Heart left ventricle (tissue), 16 donors: ENCODE data around the gene NSMF. TPM values are rescaled to one million over a fixed set of nuclear protein-coding genes. Genes with fewer than 3 reads are reported as not detected.
A peak's percentile ranks its signal among the peaks of the same experiment; 100 is the strongest.

Experiments used
- ATAC-seq, 4 donors: fragments of 200-7000 bp; cut with Tn5 transposase; one replicate each; pipeline ENCODE4 v1.9.1; 2020 to 2022; ENCODE audit warnings: moderate library complexity in 4 of 4, mild to moderate bottlenecking in 3 of 4, moderate number of reproducible peaks in 1 of 4
- DNase-seq, 5 donors: peaks; one replicate each; pipeline ENCODE4 v3.0.0-alpha.2; 2020
- H3K27ac ChIP-seq, 12 donors: fragments of 200-600 bp; sonication (generic) in 4 of 12; one replicate each; pipeline versions ENCODE4 v1.5.0 to v1.8.0; 2016 to 2022; ENCODE audit warnings: mild to moderate bottlenecking in 2 of 12
- H3K27me3 ChIP-seq, 9 donors: fragments of 200-600 bp; sonication (generic) in 2 of 9; one replicate each; pipeline versions ENCODE4 v1.5.1 to v1.8.0; 2016 to 2022; ENCODE audit warnings: mild to moderate bottlenecking in 3 of 9
- H3K36me3 ChIP-seq, 9 donors: fragments of 200-600 bp; sonication (generic) in 2 of 9; one replicate each; pipeline versions ENCODE4 v1.5.0 to v1.8.0; 2018 to 2022; ENCODE audit warnings: mild to moderate bottlenecking in 2 of 9
- H3K4me1 ChIP-seq, 12 donors: fragments of 200-600 bp; sonication (generic) in 4 of 12; one replicate each; pipeline versions ENCODE4 v1.5.0 to v1.8.0; 2016 to 2022; ENCODE audit warnings: mild to moderate bottlenecking in 3 of 12
- H3K4me3 ChIP-seq, 12 donors: fragments of 200-600 bp; sonication (generic) in 4 of 12; one replicate each; pipeline versions ENCODE4 v1.5.0 to v1.8.0; 2017 to 2022; ENCODE audit warnings: mild to moderate bottlenecking in 9 of 12, moderate library complexity in 4 of 12
- H3K9me3 ChIP-seq, 12 donors: fragments of 200-600 bp; sonication (generic) in 4 of 12; one replicate each; pipeline versions ENCODE4 v1.5.0 to v1.8.0; 2016 to 2022; ENCODE audit warnings: mild to moderate bottlenecking in 1 of 12
- POLR2A ChIP-seq, 2 donors: fragments of 450-650 bp; IDR thresholded peaks; one replicate each; pipeline ENCODE4 v1.6.1; 2017; ENCODE audit warnings: antibody characterized with exemption in 2 of 2, mild to moderate bottlenecking in 2 of 2, moderate library complexity in 2 of 2
- WGBS, 4 donors: extraction: QIAGEN DNeasy Blood & Tissue Kit in 2 of 4; methylation state at CpG; one replicate each; pipeline versions ENCODE4 v1.1.5 to v1.1.7; 2013 to 2018; 5-methylcytosine and 5-hydroxymethylcytosine counted together
- intact Hi-C, 10 donors: fragments of 100-400 bp; cut with DNase I; formaldehyde crosslinking; loops; one replicate each; pipeline versions ENCODE4 v1.11.1 to v1.14.2; 2022
- polyA plus RNA-seq, 2 donors: library from polyadenylated mRNA; stranded (reverse); fragments of 200-250 nt; gene quantifications; one replicate each; pipeline ENCODE4 v1.2.3, GENCODE V29; 2013
- total RNA-seq, 9 donors: library from RNA; depleted of rRNA in 2 of 9; stranded (reverse); fragments of >200 nt in 2 of 9; fragmentation: NEBNext Ultra II Directional in 3 of 9; extraction: Animal tissue kit (Norgen Biotek cat#: 25700) in 3 of 9; gene quantifications; one replicate each; pipeline versions ENCODE4 v1.1.0 to v1.2.4, GENCODE V29; 2016 to 2023
- TF ChIP-seq, protein P1 (sequence below), 12 donors: fragments of 200-600 bp; sonication (generic) in 4 of 12; IDR thresholded peaks; one replicate each; pipeline versions ENCODE4 v1.5.0 to v1.8.0; 2018 to 2022; ENCODE audit warnings: antibody characterized with exemption in 12 of 12, mild to moderate bottlenecking in 5 of 12
- donor health status: ischemic (EF 13 %, LVEDD 7.1; RV severe dilation, severe dysfunction).
- donor health status: healthy with polysubstance abuse.
- donor health status: DM: no; HTN: yes; CAD: no.
- donor health status: DM: no; HTN: no; CAD: no.
- donor health status: ischemic (EF 25% LVEDD 6.9; RV normal size, moderate dysfunction).
- donor health status: ischemic (EF 25% LVEDD 5.7; RV mildly dilated, moderate dysfunction).
- donor health status: healthy.
- donor health status: DM: yes; HTN: yes; CAD: no.
- donor health status: ischemic (EF 35%, LVEDD 5.7; RV mildly dilated, moderate dysfunction).
- donor health status: nonischemic (EF 11% LVEDD 7.7; RV severe dilation, severe dysfunction).
- donor health status: DM: yes; HTN: yes; CAD: no.
- donor health status: PGD.
- donor health status: ischemic (EF 29% LVEDD 5.4; RV normal size, mild dysfunction).
- donor health status: nonischemic (EF 23%, LVEDD 6.1; RV moderate dilation, normal function).

Gene NSMF
- total and polyA plus RNA-seq, 11 donors, result 7.5 to 22.1 (median 13.4) TPM

DNA sequence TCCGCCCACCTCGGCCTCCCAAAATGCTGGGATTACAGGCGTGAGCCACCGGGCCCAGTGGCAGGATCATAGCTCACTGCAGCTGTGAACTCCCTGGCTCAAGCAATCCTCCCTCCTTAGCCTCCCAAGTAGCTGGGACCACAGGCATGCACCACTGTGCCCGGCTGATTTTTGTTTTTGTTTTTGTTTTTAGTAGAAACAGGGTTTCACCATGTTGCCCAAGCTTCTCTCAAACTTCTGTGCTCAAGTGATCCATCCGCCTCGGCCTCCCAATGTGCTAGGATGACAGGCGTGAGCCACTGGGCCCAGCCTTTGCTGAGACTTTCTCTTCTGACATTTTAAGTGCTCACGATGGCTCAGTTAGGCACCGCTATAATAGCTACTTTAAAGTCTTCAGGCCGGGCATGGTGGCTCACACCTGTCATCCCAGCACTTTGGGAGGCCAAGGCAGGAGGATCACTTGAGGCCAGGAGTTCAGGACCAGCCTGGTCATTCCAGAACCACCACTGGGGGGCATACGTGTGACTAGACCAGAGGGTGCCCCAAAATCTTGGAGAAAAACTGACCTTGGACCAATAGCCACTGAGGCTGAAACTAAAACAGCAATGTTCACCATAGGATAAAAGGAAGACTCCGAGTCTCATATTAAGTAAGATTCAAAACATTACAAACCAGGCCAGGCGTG lies 14.9 kb downstream of the NSMF start:
- no peak overlapping the region for H3K27ac ChIP-seq
- intact Hi-C loops, result loop anchor here in 2 of 10 donors (2.0 kb wide), 2 partner anchors 21 to 157 kb away; partner anchors contain the start of genes EXD3 (in 1 of the 2) and NOXA1 (in 1 of the 2)
- TF ChIP-seq, protein P1, sequence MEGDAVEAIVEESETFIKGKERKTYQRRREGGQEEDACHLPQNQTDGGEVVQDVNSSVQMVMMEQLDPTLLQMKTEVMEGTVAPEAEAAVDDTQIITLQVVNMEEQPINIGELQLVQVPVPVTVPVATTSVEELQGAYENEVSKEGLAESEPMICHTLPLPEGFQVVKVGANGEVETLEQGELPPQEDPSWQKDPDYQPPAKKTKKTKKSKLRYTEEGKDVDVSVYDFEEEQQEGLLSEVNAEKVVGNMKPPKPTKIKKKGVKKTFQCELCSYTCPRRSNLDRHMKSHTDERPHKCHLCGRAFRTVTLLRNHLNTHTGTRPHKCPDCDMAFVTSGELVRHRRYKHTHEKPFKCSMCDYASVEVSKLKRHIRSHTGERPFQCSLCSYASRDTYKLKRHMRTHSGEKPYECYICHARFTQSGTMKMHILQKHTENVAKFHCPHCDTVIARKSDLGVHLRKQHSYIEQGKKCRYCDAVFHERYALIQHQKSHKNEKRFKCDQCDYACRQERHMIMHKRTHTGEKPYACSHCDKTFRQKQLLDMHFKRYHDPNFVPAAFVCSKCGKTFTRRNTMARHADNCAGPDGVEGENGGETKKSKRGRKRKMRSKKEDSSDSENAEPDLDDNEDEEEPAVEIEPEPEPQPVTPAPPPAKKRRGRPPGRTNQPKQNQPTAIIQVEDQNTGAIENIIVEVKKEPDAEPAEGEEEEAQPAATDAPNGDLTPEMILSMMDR (IDR thresholded peaks at IDR 0.05), result no peak
- no peak for TF ChIP-seq POLR2A (IDR thresholded peaks at IDR 0.05)
- peaks cover 0 to 19% (median 4%) of the 10 kb centered on the region in 12 donors for H3K4me1 ChIP-seq
- H3K9me3 ChIP-seq, result no peaks in the 10 kb centered on the region
- H3K36me3 ChIP-seq, result peaks cover 0 to 7% (median 3%) of the 10 kb centered on the region in 9 donors
- WGBS, 4 donors, result 82 to 87% (median 85%) methylated on average over 14 of the region's 14 CpGs
- peak in 3 of 5 donors; percentile 7 to 12 (median 9) for DNase-seq
- H3K27me3 ChIP-seq, result peaks cover 0 to 31% (median 8%) of the 10 kb centered on the region in 9 donors
- ATAC-seq, result no peak
- H3K4me3 ChIP-seq, result no peak overlapping the region

DNA sequence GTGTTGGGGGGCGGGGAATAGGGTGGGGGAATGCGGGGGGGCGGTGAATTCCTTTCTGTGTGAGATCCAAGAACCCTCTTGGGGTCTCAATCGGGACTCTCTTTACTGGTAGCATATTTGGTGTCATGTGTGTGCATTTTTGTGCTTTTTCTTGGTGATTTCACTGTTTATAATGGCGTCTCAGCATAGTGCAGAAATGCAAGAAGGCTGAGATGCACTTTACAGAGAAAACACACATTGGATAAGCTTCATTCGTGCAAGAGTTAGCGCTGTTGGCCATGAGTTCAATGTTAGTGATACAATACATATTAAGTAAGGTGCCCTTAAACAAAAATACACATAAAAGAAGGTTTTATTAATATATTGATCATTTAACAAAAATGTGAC lies 17.2 kb downstream of the NSMF start:
- 16 to 32% (median 19%) methylated on average over 5 to 7 of the region's 7 CpGs for WGBS, 4 donors
- intact Hi-C loops, result no loop called here

DNA sequence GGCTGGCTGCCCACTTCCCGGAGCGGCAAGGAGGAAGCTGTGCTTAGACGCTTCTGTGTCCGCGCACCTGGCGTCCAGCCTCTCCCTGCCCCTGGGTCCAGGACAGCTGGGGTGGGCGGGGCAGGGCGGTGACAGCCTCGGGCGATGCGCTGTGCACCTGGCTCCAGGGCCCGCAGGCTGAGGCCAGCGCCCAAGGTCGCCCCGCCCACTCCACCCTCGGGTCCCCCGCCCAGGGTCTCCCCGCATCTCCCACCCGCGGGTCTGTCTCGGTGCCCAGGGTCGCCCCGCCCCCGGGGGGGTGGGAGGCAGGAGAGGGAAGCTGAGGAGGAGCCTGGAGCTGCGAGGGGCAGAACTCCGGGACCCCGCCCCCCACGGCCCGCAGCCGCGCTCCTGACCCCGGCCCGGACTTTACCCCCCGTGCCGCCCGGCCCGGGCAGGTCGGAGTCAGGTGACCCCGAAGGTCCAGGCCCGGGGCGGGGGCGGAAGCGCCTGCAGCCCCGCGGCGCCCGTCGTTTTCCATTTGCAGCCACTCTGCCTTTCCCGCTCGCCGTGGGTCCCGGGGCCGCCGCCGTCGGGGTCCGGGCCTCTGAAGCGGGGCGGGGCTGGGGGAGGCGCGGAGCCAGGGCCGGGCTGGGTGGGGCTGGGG lies 17.7 kb downstream of the NSMF start, which contains the start of gene ENTPD8:
TSS of gene ENTPD8 (minus strand) at position 69 of the 646 bp plus-strand sequence. CDS start 3,072 bp downstream, outside the sequence.
- H3K4me1 ChIP-seq, result peaks cover 0 to 19% (median 4%) of the 10 kb centered on the region in 12 donors
- TF ChIP-seq, protein P1 (IDR thresholded peaks at IDR 0.05), result no peak
- no peak for TF ChIP-seq POLR2A (IDR thresholded peaks at IDR 0.05)
- peaks cover 0 to 31% (median 8%) of the 10 kb centered on the region in 9 donors for H3K27me3 ChIP-seq
- 0 to 2% (median 1%) methylated on average over 1 to 62 of the region's 62 CpGs for WGBS, 4 donors
- intact Hi-C loops, result no loop called here
- H3K9me3 ChIP-seq, result no peaks in the 10 kb centered on the region
- H3K4me3 ChIP-seq, result peak within 1 kb of the TSS in 11 of 12 donors; percentile 13 to 51 (median 41)
- no peak within 1 kb of the TSS for H3K27ac ChIP-seq
- ATAC-seq (peak in 2 of 4 donors; percentile 11 to 16), DNase-seq (peak in 3 of 5 donors; percentile 27 to 55 (median 28))
- no peaks in the 10 kb centered on the region for H3K36me3 ChIP-seq

More for the DNA sequence above, 17.2 kb downstream of the NSMF start:
- Histone ChIP-seq H3K4me1 (peaks cover 0 to 19% (median 4%) of the 10 kb centered on the region in 12 donors), H3K27me3 (peaks cover 0 to 31% (median 8%) of the 10 kb centered on the region in 9 donors), H3K27ac (no peak overlapping the region), H3K36me3 (no peaks in the 10 kb centered on the region), H3K9me3 (no peaks in the 10 kb centered on the region), H3K4me3 (peak overlapping the region in 4 of 12 donors; percentile 27 to 51 (median 43))
- no peak for DNase-seq
- no peak for ATAC-seq
- TF ChIP-seq, protein P1 (IDR thresholded peaks at IDR 0.05), result no peak
- no peak for TF ChIP-seq POLR2A (IDR thresholded peaks at IDR 0.05)

DNA sequence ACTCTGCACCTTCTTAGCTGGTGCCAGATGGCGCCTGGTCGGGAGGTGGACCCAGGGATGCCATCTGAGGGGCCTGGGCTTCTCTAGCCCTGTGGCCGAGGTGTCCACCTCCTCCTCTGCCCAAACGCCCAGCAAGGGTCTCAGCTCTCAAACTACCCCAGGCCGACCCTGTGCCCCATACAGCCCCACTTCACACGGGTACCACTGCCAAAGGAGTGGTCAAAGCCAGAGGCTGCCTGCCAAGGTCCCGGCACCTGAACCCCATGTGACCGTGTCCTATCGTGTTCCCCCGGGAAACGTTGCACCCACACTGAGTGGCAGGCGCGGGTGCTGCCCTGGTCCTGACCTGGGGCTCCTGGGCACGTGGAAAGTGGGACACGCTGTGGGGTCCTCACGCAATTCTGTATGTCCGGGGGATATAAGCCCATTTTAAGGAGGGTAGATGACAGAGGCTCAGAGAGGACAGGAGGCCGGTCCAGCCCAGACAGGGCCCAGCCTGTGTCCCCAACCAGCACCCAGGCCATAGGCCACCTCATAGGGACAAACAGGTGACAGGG lies 19.9 kb downstream of the NSMF start:
- ATAC-seq, result no peak
- Histone ChIP-seq H3K27ac (no peak overlapping the region), H3K9me3 (no peaks in the 10 kb centered on the region), H3K36me3 (no peaks in the 10 kb centered on the region), H3K4me3 (no peak overlapping the region), H3K27me3 (peaks cover 0 to 26% (median 8%) of the 10 kb centered on the region in 9 donors), H3K4me1 (peaks cover 0 to 11% (median 4%) of the 10 kb centered on the region in 12 donors)
- WGBS, 4 donors, result 54 to 61% (median 59%) methylated on average over 15 to 18 of the region's 18 CpGs
- intact Hi-C loops, result no loop called here
- peak in 3 of 5 donors; percentile 24 to 41 (median 25) for DNase-seq
- TF ChIP-seq, protein P1 (IDR thresholded peaks at IDR 0.05), result no peak
- TF ChIP-seq POLR2A (IDR thresholded peaks at IDR 0.05), result no peak
